Neutrophil (primary cell): ENCODE data around the gene NAA80.
A peak's percentile ranks its signal among the peaks of the same experiment; 100 is the strongest.

Experiments
- H3K27ac ChIP-seq: fragments of 200-600 bp; sonication (generic); 2 replicates; pipeline ENCODE4 v1.5.1; 2016; ENCODE audit warnings: mild to moderate bottlenecking, moderate library complexity
- H3K27me3 ChIP-seq: fragments of 200-600 bp; sonication (generic); 2 replicates; pipeline ENCODE4 v1.6.0; 2016; ENCODE audit warnings: mild to moderate bottlenecking
- H3K36me3 ChIP-seq: fragments of 200-600 bp; sonication (generic); 2 replicates; pipeline ENCODE4 v1.5.1; 2017
- H3K4me1 ChIP-seq, 2 experiments: fragments of 200-600 bp in 1 of 2; sonication (generic) in 1 of 2; 1 replicate in 1 of 2; 2 replicates in 1 of 2; pipeline versions ENCODE4 v1.5.1 to v1.6.1; 2013 to 2016; ENCODE audit warnings: low read depth in 1 of 2, low read length in 1 of 2, mild to moderate bottlenecking in 1 of 2, moderate library complexity in 1 of 2; ENCODE audit not compliant: control insufficient read depth in 1 of 2, insufficient read depth in 1 of 2
- H3K4me3 ChIP-seq, 2 experiments: fragments of 200-600 bp in 1 of 2; sonication (generic) in 1 of 2; 1 replicate in 1 of 2; 2 replicates in 1 of 2; pipeline ENCODE4 v1.5.1; 2013 to 2016; ENCODE audit warnings: low read depth in 1 of 2, low read length in 1 of 2, mild to moderate bottlenecking in 1 of 2, moderate library complexity in 1 of 2
- H3K9me3 ChIP-seq: fragments of 200-600 bp; sonication (generic); 2 replicates; pipeline ENCODE4 v1.5.1; 2016
- CTCF ChIP-seq: fragments of 200-600 bp; sonication (generic); IDR thresholded peaks from 2 replicates; pipeline ENCODE4 v1.5.1; 2016; ENCODE audit warnings: antibody characterized with exemption

NAA80 gene

DNA sequence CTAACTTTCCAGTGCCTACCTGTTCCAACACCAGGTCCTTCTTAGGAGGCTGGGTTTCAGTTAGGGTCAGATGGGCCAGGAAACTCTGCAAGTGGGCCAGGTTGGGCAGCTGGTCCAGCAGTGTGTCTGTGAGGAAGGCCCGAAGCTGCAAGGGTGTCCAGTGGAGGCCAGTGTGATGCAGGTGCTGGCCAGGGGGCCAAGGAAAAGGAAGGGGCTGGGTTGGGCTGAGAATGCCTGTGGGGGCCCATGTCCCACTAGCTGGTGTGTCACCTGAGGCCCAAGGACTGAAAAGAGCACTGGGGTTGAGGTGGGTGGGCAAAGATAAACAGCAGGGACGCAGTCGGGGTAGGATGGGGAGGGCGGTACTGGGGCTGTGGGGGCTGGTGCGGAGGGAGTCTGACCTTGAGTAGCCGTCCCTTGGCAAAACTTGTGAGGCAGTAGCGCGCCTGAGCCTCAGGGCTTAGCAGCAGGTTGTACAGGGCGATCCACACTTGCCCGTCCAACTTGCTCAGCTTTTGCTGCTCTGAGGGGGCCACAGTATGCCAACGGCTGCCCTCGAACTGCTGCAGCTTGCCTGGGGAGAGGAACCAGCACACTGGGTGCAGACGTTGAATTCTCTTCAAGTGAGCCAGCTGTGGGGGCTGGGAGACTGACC lies 42.9 kb upstream of the NAA80 start:
- Histone ChIP-seq H3K27me3 (no peaks in the 10 kb centered on the region), H3K4me3 (peak overlapping the region; percentile 91 to 93), H3K4me1 (peaks cover 71 to 79% of the 10 kb centered on the region in 2 experiments), H3K27ac (peak overlapping the region; percentile 100), H3K9me3 (no peaks in the 10 kb centered on the region), H3K36me3 (no peaks in the 10 kb centered on the region)
- TF ChIP-seq CTCF, result no peak

DNA sequence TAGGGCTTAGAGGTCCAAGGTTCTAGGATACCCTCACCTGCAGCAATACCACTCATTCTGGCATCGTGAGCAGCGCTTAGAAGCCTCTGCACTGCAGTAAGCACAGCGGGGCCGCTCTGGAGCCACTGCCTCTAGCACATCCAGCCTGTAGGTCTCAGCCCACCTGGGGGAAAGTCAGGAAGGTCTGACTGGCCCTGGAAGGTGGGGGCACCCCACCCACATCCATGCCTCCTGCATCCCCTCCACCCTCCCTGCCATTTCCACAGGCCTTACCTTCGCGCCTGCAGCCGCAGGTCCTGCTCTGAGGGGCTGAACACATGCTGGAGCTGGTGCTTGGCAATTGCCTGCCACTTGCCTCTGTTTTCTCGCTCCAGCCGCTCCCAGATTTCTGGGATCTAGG lies 42.3 kb upstream of the NAA80 start:
- Histone ChIP-seq H3K36me3 (no peaks in the 10 kb centered on the region), H3K4me3 (peak overlapping the region; percentile 91 to 93), H3K27ac (peak overlapping the region; percentile 100), H3K27me3 (no peaks in the 10 kb centered on the region), H3K9me3 (no peaks in the 10 kb centered on the region), H3K4me1 (peaks cover 77 to 85% of the 10 kb centered on the region in 2 experiments)
- TF ChIP-seq CTCF, result no peak

DNA sequence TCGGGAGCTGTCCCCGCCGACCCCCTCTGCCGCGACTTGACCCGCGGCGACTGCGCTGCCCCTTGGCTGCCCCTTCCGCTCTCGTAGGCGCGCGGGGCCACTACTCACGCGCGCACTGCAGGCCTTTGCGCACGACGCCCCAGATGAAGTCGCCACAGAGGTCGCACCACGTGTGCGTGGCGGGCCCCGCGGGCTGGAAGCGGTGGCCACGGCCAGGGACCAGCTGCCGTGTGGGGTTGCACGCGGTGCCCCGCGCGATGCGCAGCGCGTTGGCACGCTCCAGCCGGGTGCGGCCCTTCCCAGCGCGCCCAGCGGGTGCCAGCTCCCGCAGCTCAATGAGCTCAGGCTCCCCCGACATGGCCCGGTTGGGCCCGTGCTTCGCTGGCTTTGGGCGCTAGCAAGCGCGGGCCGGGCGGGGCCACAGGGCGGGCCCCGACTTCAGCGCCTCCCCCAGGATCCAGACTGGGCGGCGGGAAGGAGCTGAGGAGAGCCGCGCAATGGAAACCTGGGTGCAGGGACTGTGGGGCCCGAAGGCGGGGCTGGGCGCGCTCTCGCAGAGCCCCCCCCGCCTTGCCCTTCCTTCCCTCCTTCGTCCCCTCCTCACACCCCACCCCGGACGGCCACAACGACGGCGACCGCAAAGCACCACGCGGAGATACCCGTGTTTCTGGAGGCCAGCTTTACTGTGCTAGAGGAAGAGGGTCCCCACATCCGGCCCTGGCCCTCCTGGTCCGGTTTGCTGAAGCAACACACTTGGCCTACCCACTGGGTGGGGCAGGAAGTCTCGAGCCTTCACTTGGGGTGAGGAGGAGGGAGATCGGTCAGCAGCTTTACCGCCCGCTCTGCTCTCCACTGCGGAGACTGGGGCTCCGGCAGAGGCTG lies 41.5 kb upstream of the NAA80 start, which contains the start of gene RASSF1:
Gene RASSF1, minus strand, starts transcription at position 389 of the 882 bp plus-strand sequence. Its CDS starts 31 bp downstream, at position 358.
- Histone ChIP-seq H3K4me1 (peaks cover 82 to 83% of the 10 kb centered on the region in 2 experiments), H3K27ac (peak within 1 kb of the TSS; percentile 100), H3K4me3 (peak within 1 kb of the TSS; percentile 91 to 93), H3K27me3 (no peaks in the 10 kb centered on the region), H3K36me3 (no peaks in the 10 kb centered on the region), H3K9me3 (no peaks in the 10 kb centered on the region)
- no peak for TF ChIP-seq CTCF

GRCh38 chr3:50340147-50340447 lies 40.9 kb upstream of the NAA80 start:
- peak overlapping the region; percentile 100 for H3K27ac ChIP-seq

More at GRCh38 chr3:50340147-50340447, 40.9 kb upstream of the NAA80 start:
- no peaks in the 10 kb centered on the region for H3K36me3 ChIP-seq
- no peaks in the 10 kb centered on the region for H3K27me3 ChIP-seq
- H3K4me3 ChIP-seq, result peak overlapping the region; percentile 91 to 93
- no peak for TF ChIP-seq CTCF
- H3K4me1 ChIP-seq, result peaks cover 77% of the 10 kb centered on the region in 2 experiments
- no peaks in the 10 kb centered on the region for H3K9me3 ChIP-seq
